Measurements from ENCODE around the gene PITPNM2.

DNA sequence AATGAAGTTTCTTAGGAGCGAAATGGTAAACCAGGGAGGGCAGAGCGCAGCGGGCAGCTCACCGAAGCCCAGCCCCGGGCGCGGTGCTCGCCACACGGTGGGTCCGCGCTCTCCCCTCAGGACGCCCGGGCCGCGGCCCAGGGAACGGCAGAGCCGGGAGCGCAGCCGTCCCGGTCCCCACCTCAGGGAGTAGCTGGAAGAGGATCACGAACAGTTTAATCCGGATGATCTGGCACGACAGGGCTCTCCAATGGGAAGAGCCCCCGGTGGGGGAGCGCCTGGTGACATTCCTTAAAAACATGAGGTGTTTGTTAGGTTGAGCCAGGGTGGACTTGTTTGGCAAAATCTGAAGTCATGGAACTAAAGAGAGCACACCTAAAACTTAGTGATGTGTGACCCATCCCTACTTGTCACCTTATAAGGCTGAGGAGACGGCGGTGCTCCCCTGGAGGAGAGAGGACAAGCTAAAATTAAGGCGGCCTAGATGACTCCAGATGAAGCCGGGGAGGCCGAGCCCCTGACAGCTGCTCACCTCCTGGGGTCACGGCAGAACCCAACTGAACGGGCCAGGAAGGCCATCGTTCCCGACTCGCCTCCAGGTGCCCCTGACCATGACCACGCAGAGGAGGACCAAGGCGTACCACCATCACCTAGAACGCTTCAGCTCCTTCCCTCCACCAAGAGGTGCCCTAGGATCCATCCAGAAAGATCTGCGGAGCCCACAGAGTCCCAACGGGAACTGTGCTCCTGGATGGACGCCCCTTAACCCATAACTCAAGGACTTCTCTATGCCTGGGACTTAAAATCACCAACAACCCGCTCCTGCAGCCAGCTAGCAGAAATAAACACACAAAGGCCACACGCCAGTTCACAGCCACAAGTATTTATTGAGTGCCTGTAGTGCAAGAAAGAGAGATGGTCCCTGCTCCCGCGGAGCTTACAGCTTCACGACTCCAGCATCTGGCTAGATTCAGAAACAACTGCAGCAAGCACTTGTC is 866 bp upstream of the PITPNM2 start:
- TF ChIP-seq, protein P1, sequence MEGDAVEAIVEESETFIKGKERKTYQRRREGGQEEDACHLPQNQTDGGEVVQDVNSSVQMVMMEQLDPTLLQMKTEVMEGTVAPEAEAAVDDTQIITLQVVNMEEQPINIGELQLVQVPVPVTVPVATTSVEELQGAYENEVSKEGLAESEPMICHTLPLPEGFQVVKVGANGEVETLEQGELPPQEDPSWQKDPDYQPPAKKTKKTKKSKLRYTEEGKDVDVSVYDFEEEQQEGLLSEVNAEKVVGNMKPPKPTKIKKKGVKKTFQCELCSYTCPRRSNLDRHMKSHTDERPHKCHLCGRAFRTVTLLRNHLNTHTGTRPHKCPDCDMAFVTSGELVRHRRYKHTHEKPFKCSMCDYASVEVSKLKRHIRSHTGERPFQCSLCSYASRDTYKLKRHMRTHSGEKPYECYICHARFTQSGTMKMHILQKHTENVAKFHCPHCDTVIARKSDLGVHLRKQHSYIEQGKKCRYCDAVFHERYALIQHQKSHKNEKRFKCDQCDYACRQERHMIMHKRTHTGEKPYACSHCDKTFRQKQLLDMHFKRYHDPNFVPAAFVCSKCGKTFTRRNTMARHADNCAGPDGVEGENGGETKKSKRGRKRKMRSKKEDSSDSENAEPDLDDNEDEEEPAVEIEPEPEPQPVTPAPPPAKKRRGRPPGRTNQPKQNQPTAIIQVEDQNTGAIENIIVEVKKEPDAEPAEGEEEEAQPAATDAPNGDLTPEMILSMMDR (IDR thresholded peaks at IDR 0.05; ENCODE audit: poor library complexity, severe bottlenecking) = no peak
- TF ChIP-seq EZH2 (IDR thresholded peaks at IDR 0.05; ENCODE audit: borderline replicate concordance, insufficient read depth, low read length, poor library complexity, severe bottlenecking) (no peak), RAD21 (conservative IDR thresholded peaks at IDR 0.05) (no peak), SMC3 (conservative IDR thresholded peaks at IDR 0.05; ENCODE audit: poor library complexity) (no peak), EP300 (conservative IDR thresholded peaks at IDR 0.05; ENCODE audit: poor library complexity, severe bottlenecking) (no peak)
